Mucosa of descending colon (tissue), 3 donors: Measurements from ENCODE around the gene RXRA. TPM values are rescaled to one million over a fixed set of nuclear protein-coding genes. Genes with fewer than 3 reads are reported as not detected.

Source experiments
- ATAC-seq: fragments of 200-7000 bp; cut with Tn5 transposase; one replicate; pipeline ENCODE4 v1.9.1; 2020; ENCODE audit warnings: mild to moderate bottlenecking, moderate library complexity
- DNase-seq, 3 donors: peaks; one replicate each; pipeline ENCODE4 v3.0.0-alpha.2; 2020
- H3K36me3 ChIP-seq: fragments of 200-600 bp; one replicate; pipeline ENCODE4 v1.8.0; 2021; ENCODE audit warnings: low read depth, mild to moderate bottlenecking
- H3K4me1 ChIP-seq: fragments of 200-600 bp; one replicate; pipeline ENCODE4 v1.8.0; 2021; ENCODE audit warnings: low read depth, mild to moderate bottlenecking
- H3K4me3 ChIP-seq: fragments of 200-600 bp; one replicate; pipeline ENCODE4 v1.8.0; 2021; ENCODE audit warnings: mild to moderate bottlenecking
- H3K9me3 ChIP-seq: fragments of 200-600 bp; one replicate; pipeline ENCODE4 v1.8.0; 2021; ENCODE audit warnings: mild to moderate bottlenecking
- CTCF ChIP-seq: fragments of 200-600 bp; IDR thresholded peaks from one replicate; pipeline ENCODE4 v1.8.0; 2022; ENCODE audit warnings: antibody characterized with exemption, mild to moderate bottlenecking
- intact Hi-C, 2 donors: fragments of 100-400 bp; cut with DNase I in 1 of 2; cut with micrococcal nuclease in 1 of 2; formaldehyde crosslinking; loops; one replicate each; pipeline versions ENCODE4 v1.11.0 to v1.11.1; 2022; cut with DNase I, micrococcal nuclease
- total RNA-seq, 3 donors: library from RNA; stranded (reverse); fragmentation: NEBNext Ultra II Directional in 2 of 3; extraction: Animal tissue kit (Norgen Biotek cat#: 25700) in 2 of 3; gene quantifications; one replicate each; pipeline versions ENCODE4 v1.2.1 to v1.2.4, GENCODE V29; 2021 to 2023
- donor health status: DM: no; HTN: no; CAD: no; lungs with moderate emphysema.
- donor health status: DM: no; HTN: no; CAD: no.
- donor health status: DM: no; HTN: yes; CAD: no.

RXRA gene
- total RNA-seq, 3 donors from 2014 or later, result 75.2 to 101 (median 85.3) TPM

GRCh38 chr9:134341306-134341705 is 15.1 kb downstream of the RXRA start:
- no peak for TF ChIP-seq CTCF
- DNase-seq, result peak; percentile 89 to 91 (median 90)
- no peaks in the 10 kb centered on the region for H3K36me3 ChIP-seq
- ATAC-seq, result peak; percentile 91
- peaks cover 90% of the 10 kb centered on the region for H3K4me1 ChIP-seq
- no peaks in the 10 kb centered on the region for H3K9me3 ChIP-seq
- no peak overlapping the region for H3K4me3 ChIP-seq
- intact Hi-C loops, result no loop called here

GRCh38 chr9:134341929-134342745 is 15.9 kb downstream of the RXRA start:
- DNase-seq (peak in 1 of 3 donors; percentile 50), ATAC-seq (no peak)
- H3K9me3 ChIP-seq, result no peaks in the 10 kb centered on the region
- intact Hi-C loops, result no loop called here
- TF ChIP-seq CTCF, result no peak
- H3K4me3 ChIP-seq, result no peak overlapping the region
- peaks cover 83% of the 10 kb centered on the region for H3K4me1 ChIP-seq
- H3K36me3 ChIP-seq, result no peaks in the 10 kb centered on the region

GRCh38 chr9:134342746-134343115 is 16.5 kb downstream of the RXRA start:
- TF ChIP-seq CTCF, result no peak
- peaks cover 79% of the 10 kb centered on the region for H3K4me1 ChIP-seq
- H3K9me3 ChIP-seq, result no peaks in the 10 kb centered on the region
- no peak for ATAC-seq
- intact Hi-C loops, result no loop called here
- DNase-seq, result no peak
- no peak overlapping the region for H3K4me3 ChIP-seq
- no peaks in the 10 kb centered on the region for H3K36me3 ChIP-seq

- Histone ChIP-seq H3K9me3 (no peaks in the 10 kb centered on the region), H3K36me3 (no peaks in the 10 kb centered on the region), H3K4me1 (peaks cover 70% of the 10 kb centered on the region), H3K4me3 (no peak overlapping the region)
- DNase-seq, result peak in 1 of 3 donors; percentile 56
- intact Hi-C loops, result no loop called here
- no peak for ATAC-seq
- TF ChIP-seq CTCF, result no peak
Observed at GRCh38 chr9:134343637-134344036, 17.4 kb downstream of the RXRA start.

- peak in 1 of 3 donors; percentile 46 for DNase-seq
- Histone ChIP-seq H3K36me3 (no peaks in the 10 kb centered on the region), H3K9me3 (no peaks in the 10 kb centered on the region), H3K4me3 (no peak overlapping the region), H3K4me1 (peaks cover 64% of the 10 kb centered on the region)
- no peak for TF ChIP-seq CTCF
- no peak for ATAC-seq
- intact Hi-C loops, result no loop called here
Observed at GRCh38 chr9:134344068-134344799, 18.0 kb downstream of the RXRA start.
